ENCODE data around the gene SEMA5A. TPM values are rescaled to one million over a fixed set of nuclear protein-coding genes. Genes with fewer than 3 reads are reported as not detected.
"Not testable (repeated sequence)": the region's sequence is repeated elsewhere in the genome, so short reads cannot be mapped to it uniquely, and the experiment has no call there.

SEMA5A gene
- total RNA-seq, 2 experiments from 2014 or later, result not detected

DNA sequence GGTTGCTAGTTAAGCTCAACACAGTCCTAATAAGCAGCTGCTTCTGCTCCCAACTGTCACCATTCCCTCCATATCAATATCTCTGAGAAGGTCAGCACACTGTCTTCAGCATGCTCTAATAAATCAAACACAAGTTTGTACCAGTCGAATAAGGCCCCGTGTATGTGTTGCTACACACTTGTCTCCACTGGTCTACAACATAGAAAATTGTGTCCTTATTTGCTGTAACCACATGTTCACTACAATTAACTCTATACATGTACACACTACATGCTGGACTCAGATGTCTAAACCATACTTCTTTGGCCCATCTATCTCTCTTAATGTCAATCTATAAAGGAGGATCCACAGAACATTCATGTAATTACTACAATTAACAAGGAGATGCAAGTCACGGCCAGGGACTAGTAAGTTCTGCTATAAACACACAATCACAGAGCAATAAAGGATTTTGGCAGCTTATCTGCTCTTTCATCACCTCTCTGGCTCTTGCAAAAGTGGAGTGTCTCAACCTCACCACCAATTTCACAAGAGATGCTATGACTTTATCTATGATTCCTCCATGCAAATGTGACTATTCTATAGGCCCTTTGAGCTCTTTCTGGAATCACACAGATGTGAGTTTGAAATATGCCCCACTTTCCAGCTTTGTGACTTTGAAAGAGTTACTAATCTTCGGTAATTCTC, 143.9 kb downstream of the SEMA5A start:
- Mint-ChIP-seq H3K9me3 (peaks cover 4% of the 10 kb centered on the region), H3K4me3 (no peak overlapping the region), H3K36me3 (ENCODE audit: low read depth) (no peaks in the 10 kb centered on the region), H3K4me1 (ENCODE audit: low read depth) (no peaks in the 10 kb centered on the region), H3K27ac (no peak overlapping the region), H3K27me3 (no peaks in the 10 kb centered on the region)
- POLR2A ChIA-PET, result no interaction called here
- intact Hi-C loops (cut with micrococcal nuclease), result no loop called here
- TF ChIP-seq, protein P1, sequence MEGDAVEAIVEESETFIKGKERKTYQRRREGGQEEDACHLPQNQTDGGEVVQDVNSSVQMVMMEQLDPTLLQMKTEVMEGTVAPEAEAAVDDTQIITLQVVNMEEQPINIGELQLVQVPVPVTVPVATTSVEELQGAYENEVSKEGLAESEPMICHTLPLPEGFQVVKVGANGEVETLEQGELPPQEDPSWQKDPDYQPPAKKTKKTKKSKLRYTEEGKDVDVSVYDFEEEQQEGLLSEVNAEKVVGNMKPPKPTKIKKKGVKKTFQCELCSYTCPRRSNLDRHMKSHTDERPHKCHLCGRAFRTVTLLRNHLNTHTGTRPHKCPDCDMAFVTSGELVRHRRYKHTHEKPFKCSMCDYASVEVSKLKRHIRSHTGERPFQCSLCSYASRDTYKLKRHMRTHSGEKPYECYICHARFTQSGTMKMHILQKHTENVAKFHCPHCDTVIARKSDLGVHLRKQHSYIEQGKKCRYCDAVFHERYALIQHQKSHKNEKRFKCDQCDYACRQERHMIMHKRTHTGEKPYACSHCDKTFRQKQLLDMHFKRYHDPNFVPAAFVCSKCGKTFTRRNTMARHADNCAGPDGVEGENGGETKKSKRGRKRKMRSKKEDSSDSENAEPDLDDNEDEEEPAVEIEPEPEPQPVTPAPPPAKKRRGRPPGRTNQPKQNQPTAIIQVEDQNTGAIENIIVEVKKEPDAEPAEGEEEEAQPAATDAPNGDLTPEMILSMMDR (IDR thresholded peaks at IDR 0.05), result no peak
- CTCF ChIA-PET, result no interaction called here
- ATAC-seq, result no peak
- no peak for DNase-seq

DNA sequence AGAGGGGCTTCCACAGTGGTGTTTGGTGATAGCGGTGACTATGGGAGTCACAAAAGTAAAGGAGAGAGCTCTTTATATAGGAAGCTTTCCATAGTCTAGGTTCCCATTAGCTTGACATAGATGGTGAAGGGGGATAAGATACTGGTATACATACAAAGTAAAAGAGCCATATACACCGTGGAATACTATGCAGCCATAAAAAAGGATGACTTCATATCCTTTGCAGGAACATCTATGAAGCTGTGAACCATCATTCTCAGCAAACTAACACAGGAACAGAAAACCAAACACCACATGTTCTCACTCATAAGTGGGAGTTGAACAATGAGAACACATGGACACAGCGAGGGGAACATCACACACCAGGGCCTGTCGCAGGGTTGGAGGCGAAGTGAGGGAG, 146.1 kb downstream of the SEMA5A start:
- H3K4me1 Mint-ChIP-seq (ENCODE audit: low read depth); H3K27me3 Mint-ChIP-seq; CTCF ChIA-PET: not testable (repeated sequence)

DNA sequence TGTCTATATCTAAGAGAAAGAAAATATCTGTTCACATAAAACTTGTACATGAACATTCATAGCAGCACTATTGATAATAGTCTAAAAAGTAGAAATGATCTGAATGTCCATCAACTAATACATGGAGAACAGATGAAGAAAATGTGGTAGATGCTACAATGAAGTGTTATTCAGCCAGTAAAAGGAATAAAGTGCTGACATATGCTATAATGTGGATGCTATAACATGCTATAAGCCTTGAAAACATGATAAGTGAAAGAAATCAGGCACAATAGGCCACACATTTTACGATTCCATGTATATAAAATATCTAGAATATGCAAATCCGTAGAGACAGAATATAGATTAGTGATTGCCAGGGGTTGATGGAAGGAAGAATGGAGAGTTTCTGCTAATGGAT, 146.8 kb downstream of the SEMA5A start:
- Mint-ChIP-seq H3K27ac (no peak overlapping the region), H3K9me3 (peaks cover 4% of the 10 kb centered on the region), H3K4me1 (ENCODE audit: low read depth) (no peaks in the 10 kb centered on the region), H3K36me3 (ENCODE audit: low read depth) (no peaks in the 10 kb centered on the region), H3K27me3 (no peaks in the 10 kb centered on the region), H3K4me3 (no peak overlapping the region)
- TF ChIP-seq, protein P1 (IDR thresholded peaks at IDR 0.05), result no peak
- POLR2A ChIA-PET, result no interaction called here
- CTCF ChIA-PET, result no interaction called here
- ATAC-seq (no peak), DNase-seq (no peak)
- intact Hi-C loops (cut with micrococcal nuclease), result no loop called here

More for the DNA sequence above, 146.1 kb downstream of the SEMA5A start:
- POLR2A ChIA-PET; ATAC-seq; H3K27ac Mint-ChIP-seq; intact Hi-C loops (cut with micrococcal nuclease); DNase-seq; H3K9me3 Mint-ChIP-seq; H3K36me3 Mint-ChIP-seq (ENCODE audit: low read depth); H3K4me3 Mint-ChIP-seq: not testable (repeated sequence)

DNA sequence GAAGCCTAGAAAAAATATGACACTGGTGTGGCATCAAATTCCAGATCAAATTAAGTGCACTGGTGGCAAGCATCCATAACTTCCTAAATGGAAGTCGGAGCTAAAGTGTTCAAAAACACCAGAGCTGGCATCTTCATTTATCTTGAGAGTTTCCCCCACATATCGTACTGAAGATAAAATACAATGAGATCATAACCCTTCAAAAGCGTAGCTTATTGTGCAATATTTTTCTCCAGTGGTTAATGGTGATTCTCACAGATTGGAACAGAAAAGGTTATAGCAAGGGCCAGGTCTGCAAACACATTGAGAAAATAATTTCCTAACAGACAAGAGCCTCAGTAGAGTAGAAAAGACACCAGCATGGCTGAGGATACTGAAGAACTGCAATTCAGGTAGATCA, 147.6 kb downstream of the SEMA5A start:
- H3K27me3 Mint-ChIP-seq, result no peaks in the 10 kb centered on the region
- no peaks in the 10 kb centered on the region for H3K4me1 Mint-ChIP-seq (ENCODE audit: low read depth)
- ChIA-PET CTCF (no interaction called here), POLR2A (no interaction called here)
- H3K4me3 Mint-ChIP-seq, result no peak overlapping the region
- H3K27ac Mint-ChIP-seq, result no peak overlapping the region
- DNase-seq (no peak), ATAC-seq (no peak)
- H3K36me3 Mint-ChIP-seq (ENCODE audit: low read depth), result no peaks in the 10 kb centered on the region
- intact Hi-C loops (cut with micrococcal nuclease), result no loop called here
- TF ChIP-seq, protein P1 (IDR thresholded peaks at IDR 0.05), result no peak
- peaks cover 4% of the 10 kb centered on the region for H3K9me3 Mint-ChIP-seq

DNA sequence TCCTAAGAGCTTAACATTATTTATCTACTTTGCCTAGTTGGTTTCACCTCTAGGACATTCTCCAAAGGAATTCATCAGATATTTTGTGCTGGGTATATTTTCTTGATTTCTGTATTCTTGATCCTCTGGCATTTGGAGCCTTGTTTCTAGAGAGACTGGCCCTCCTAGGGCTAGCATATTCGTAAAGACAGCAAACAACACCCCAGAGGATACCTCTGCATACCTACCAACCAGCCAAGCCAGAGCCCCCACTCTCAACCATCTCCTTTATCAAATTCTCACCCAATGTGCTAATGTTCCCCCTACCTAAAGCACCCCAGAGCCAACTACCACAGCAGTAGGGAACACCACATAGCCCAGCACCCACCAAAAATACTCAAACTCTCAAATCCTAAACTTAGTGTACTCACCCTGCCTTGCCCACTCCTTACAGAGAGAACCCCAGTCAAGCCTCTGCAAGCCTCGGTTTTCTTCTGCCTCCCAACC, 149.5 kb downstream of the SEMA5A start:
- DNase-seq (no peak), ATAC-seq (no peak)
- ChIA-PET POLR2A (no interaction called here), CTCF (no interaction called here)
- Mint-ChIP-seq H3K36me3 (ENCODE audit: low read depth) (no peaks in the 10 kb centered on the region), H3K27me3 (no peaks in the 10 kb centered on the region), H3K9me3 (peaks cover 4% of the 10 kb centered on the region), H3K4me1 (ENCODE audit: low read depth) (no peaks in the 10 kb centered on the region), H3K4me3 (no peak overlapping the region), H3K27ac (no peak overlapping the region)
- TF ChIP-seq, protein P1 (IDR thresholded peaks at IDR 0.05), result no peak
- intact Hi-C loops (cut with micrococcal nuclease), result no loop called here
